K562 treated with DMSO at 1 percent for 24 hours (cell line): ENCODE results near the gene DEFB131B. TPM values are rescaled to one million over a fixed set of nuclear protein-coding genes. Genes with fewer than 3 reads are reported as not detected.

Experiments
- total RNA-seq: library from RNA; unstranded; fragments of 300-600 nt; gene quantifications from 2 replicates; pipeline ENCODE4 v1.2.3, GENCODE V29; 2022; ENCODE audit warnings: low read depth; ENCODE audit not compliant: insufficient read depth

The DEFB131B gene, protein sequence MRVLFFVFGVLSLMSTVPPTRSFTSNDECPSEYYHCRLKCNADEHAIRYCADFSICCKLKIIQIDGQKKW
- not detected in 2 replicates for total RNA-seq

DNA sequence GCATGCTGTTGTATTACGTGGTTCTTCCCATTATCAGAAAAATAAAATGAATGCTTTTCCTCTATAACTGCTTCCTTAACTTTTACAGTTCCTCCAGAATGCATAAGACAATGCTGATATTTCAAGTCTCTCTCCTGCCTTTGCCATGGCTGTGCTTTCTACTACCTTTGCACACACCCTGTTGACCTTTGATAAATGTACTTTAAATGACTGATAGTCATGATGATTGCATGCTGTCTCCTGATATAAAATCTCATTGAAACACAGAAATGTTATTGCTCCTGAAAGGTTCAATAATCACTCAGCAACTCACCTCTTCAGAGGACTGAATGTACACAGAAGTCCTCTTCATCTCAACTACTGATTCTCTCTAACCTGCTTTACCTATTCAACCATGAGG lies at the start of gene DEFB131B:
Gene DEFB131B (plus strand): TSS at position 395 of the 400 bp plus-strand sequence. CDS start 0 bp downstream, at position 395.

DNA sequence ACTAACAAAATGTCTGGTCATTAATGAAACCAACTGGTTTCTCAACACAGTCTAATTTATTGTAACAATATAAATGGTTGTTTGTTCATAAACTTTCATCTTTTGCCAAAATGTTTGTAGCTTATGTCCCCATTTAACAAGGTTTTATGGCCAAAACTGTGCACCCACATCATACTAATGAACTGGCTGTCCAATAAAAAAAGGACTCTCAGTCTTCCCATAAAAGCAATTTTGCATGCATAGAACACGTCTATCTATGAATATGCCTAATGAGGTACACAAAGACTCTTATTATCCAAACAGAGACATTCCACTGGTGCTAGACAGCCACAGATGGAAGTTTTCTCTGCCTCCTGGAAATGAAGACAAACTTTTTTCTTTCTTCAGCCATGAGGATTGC lies 45.4 kb upstream of the DEFB131B start, which contains the start of gene DEFB108B:
Gene DEFB108B (plus strand): TSS at position 390 of the 400 bp plus-strand sequence. CDS start 0 bp downstream, at position 390.

DNA sequence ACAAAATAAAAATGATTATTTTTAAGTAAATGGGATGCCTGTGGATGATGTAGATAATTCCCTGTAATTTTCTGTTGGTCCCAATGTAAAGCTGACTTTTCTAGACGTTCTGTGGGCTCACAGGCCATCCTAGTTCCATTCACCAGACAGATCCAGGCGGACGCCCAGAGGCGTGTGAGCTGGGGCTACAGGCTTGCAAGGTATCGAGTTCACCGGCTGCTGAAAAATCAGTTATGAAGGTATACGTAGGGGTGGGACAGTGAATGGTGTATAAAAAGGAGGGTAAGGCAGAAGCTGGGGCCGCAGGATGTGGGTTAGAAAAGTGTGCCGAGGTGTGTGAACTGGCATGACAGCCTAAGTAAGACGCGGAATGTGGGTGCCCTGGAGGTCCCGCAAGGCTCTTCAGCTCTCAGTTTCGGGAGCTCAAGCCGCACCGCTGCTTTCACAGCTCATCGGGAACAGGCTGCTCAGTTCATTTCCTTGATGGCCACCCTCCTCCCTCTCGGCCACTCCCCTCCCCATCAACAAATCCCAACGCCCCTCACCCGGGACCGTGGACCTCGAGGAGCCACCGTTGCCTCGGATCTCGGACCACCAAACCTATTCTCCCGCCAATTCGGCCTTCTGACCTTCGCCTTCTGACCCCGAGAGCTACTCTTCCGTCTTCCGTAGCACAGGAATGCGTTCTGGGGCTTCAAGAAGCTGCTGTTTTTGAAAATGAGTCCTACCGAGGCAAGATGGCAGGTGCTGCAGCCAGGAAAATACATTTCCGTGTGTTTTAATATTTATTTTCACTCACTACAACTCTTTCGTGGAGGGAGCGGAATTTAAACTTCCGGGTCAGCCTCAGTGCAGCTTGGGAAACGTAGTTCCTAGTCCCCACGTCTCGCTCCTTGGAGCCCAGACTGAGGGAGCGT lies 49.8 kb downstream of the DEFB131B start, which contains the start of gene XNDC1N:
Gene XNDC1N (minus strand): TSS at position 775 of the 917 bp plus-strand sequence. CDS start 5,241 bp downstream, outside the sequence.

DNA sequence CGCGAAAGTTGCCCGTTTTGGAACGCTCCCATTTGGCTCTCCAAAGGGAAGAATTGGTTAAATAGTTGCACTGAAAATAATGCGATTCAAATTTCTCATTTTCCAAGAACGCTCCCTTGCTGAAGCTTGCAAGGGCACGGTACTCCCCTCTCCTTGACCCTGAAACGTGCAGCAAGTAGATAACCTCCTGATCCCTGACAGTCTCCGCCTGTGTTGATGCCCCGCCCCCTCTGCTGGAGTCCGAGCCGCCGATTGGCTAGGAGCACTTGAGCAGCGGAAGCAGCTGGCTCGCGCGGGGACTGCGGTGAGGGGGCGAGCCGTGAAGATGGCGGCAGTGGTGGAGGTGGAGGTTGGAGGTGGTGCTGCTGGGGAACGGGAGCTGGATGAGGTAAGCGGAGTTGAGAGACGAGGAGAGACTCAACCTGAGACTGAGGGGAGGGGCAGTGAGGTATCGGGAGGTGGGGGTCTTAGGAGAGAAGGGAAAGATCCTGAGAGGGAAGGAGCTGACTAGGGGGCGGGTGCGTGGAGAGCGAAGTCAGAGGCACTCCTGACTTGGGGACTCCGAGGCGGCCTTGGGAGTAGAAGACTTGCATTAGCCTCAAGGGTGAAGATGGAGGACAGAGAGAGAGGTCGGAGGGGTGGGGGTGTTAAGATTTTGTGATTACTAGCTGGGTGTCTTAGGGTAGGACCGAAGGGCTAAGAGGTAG lies 50.6 kb downstream of the DEFB131B start, which contains the start of gene RNF121:
Gene RNF121 (plus strand): TSS at position 310 of the 707 bp plus-strand sequence. CDS start 16 bp downstream, at position 326.

Other genes starting within 250 kb of the DEFB131B start
- not detected in 2 replicates for gene DEFB108B, start 45.3 kb upstream of the DEFB131B start, total RNA-seq
- 3.6 TPM in 1 of 2 replicates, not detected in the other for gene XNDC1N, start 50.1 kb downstream of the DEFB131B start, total RNA-seq
- gene RNF121, start 50.6 kb downstream of the DEFB131B start, total RNA-seq = 23.1 and 28.5 TPM in 2 replicates
- gene IL18BP, start 120.5 kb downstream of the DEFB131B start, total RNA-seq = 9.8 and 10.9 TPM in 2 replicates
- gene NUMA1, start 202.1 kb downstream of the DEFB131B start, total RNA-seq = 142 and 143 TPM in 2 replicates
- 4.6 and 6.9 TPM in 2 replicates for gene LRRC51, start 202.4 kb downstream of the DEFB131B start, total RNA-seq
- gene LAMTOR1, start 224.8 kb downstream of the DEFB131B start, total RNA-seq = 95.2 and 103 TPM in 2 replicates
- not detected in 2 replicates for gene TOMT, start 227.5 kb downstream of the DEFB131B start, total RNA-seq
- gene ANAPC15, start 234.2 kb downstream of the DEFB131B start, total RNA-seq = 29.7 and 44.2 TPM in 2 replicates